Measurements from ENCODE around the gene DSCAML1. TPM values are rescaled to one million over a fixed set of nuclear protein-coding genes. Genes with fewer than 3 reads are reported as not detected.

DSCAML1 gene
- total and polyA plus RNA-seq, 2 of the 8 experiments (the other 6 are each of a cell fraction or from before 2014, with no cell fraction given): 0.19 to 0.24 TPM

DNA sequence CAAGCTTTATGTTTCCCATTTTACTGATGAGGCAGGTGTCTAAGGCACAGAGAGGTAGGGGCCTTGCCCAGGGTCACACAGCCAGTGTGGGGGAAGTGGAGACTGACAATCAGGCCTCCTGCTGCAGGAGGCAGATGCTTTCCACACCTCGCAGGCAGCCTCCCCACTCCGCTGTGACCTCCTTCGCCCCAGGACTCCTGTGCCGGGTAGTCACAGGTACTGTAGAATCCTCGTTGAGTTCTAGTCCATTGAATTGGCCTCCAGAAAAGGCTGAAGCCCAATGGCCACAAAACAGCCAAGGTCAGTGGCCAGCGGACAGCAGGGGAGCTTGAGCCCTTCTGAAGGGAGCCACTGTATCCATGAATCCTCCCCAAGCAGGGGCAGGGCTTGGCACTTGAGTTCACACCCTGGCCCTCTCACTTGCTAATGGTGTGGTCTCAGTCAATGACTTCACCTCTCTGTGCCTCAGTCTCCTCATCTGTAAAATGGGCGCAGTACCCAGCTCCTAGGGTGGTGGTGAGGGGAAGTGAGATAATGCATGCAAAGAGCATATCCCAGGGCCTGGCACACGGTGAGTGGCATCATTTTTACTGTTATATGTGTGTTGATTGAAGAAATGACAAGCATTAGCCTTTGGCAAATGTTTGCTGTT, 28.6 kb upstream of the DSCAML1 start (continued):
- TF ChIP-seq SAP30 (IDR thresholded peaks at IDR 0.05; ENCODE audit: insufficient read depth, insufficient replicate concordance, low read length) (no peak), TAF7 (optimal IDR thresholded peaks at IDR 0.05; ENCODE audit: borderline replicate concordance, low read depth, low read length) (no peak), EZH2 (IDR thresholded peaks at IDR 0.05; ENCODE audit: low read depth, low read length, severe bottlenecking) (no peak), TAF1 (IDR thresholded peaks at IDR 0.05; ENCODE audit: low read depth, low read length) (no peak), KDM5A (IDR thresholded peaks at IDR 0.05; ENCODE audit: low read length) (no peak), TBP (IDR thresholded peaks at IDR 0.05; ENCODE audit: low read depth, low read length) (no peak), GTF2F1 (IDR thresholded peaks at IDR 0.05; ENCODE audit: borderline replicate concordance, low read depth, low read length) (no peak), HDAC6 (IDR thresholded peaks at IDR 0.05; ENCODE audit: low read depth, low read length) (no peak)

Measured in H1 (cell line).